HCT116 (cell line): ENCODE data around the gene GGT5.

Source experiments
- CEBPB ChIP-seq: IDR thresholded peaks from 2 replicates; pipeline ENCODE4 v1.6.1; 2012; ENCODE audit warnings: low read depth
- POLR2AphosphoS5 ChIP-seq: IDR thresholded peaks from 2 replicates; pipeline ENCODE4 v1.6.1; 2011; ENCODE audit warnings: mild to moderate bottlenecking, low read depth, low read length, moderate library complexity
- RAD21 ChIP-seq: IDR thresholded peaks from 2 replicates; pipeline ENCODE4 v1.6.1; 2012; ENCODE audit warnings: low read depth, mild to moderate bottlenecking
- YY1 ChIP-seq: IDR thresholded peaks from 2 replicates; pipeline ENCODE4 v1.6.1; 2011; ENCODE audit warnings: low read length, low read depth, moderate library complexity, mild to moderate bottlenecking; ENCODE audit not compliant: insufficient replicate concordance; ENCODE audit errors: extremely low read depth
- TF ChIP-seq, protein P1 (sequence below), 3 experiments: fragments of 200-600 bp in 1 of 3; sonication (generic) in 1 of 3; IDR thresholded peaks in 2 of 3; conservative IDR thresholded peaks in 1 of 3; 2 replicates each; pipeline ENCODE4 v1.5.1; 2012 to 2017; ENCODE audit warnings: low read depth in 2 of 3, low read length in 2 of 3, antibody characterized with exemption in 1 of 3, borderline replicate concordance in 1 of 3, control low read depth in 1 of 3, mild to moderate bottlenecking in 1 of 3, mixed read lengths in 1 of 3, mixed run types in 1 of 3, moderate library complexity in 1 of 3; ENCODE audit not compliant: insufficient read depth in 1 of 3

DNA sequence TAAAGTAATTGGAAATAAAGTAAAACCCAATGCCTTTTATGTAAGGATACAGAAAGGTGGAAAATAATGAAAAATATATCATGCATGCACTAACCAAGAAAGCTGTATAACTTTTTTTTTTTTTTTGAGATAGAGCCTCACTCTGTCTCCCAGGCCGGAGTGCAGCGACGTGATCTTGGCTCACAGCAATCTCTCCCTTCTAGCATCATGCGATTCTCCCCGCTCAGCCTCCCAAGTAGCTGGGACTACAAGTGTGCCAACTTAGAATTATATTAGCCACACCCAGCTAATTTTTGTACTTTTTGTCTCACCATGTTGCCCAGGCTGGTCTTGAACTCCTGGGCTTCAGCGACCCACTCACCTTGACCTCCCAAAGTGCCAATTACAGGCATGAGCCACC, 4.5 kb downstream of the GGT5 start:
- TF ChIP-seq, protein P1, sequence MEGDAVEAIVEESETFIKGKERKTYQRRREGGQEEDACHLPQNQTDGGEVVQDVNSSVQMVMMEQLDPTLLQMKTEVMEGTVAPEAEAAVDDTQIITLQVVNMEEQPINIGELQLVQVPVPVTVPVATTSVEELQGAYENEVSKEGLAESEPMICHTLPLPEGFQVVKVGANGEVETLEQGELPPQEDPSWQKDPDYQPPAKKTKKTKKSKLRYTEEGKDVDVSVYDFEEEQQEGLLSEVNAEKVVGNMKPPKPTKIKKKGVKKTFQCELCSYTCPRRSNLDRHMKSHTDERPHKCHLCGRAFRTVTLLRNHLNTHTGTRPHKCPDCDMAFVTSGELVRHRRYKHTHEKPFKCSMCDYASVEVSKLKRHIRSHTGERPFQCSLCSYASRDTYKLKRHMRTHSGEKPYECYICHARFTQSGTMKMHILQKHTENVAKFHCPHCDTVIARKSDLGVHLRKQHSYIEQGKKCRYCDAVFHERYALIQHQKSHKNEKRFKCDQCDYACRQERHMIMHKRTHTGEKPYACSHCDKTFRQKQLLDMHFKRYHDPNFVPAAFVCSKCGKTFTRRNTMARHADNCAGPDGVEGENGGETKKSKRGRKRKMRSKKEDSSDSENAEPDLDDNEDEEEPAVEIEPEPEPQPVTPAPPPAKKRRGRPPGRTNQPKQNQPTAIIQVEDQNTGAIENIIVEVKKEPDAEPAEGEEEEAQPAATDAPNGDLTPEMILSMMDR (IDR thresholded peaks at IDR 0.05 in 2 of 3, conservative IDR thresholded peaks at IDR 0.05 in 1 of 3; ENCODE audit: borderline replicate concordance in 1 of 3, insufficient read depth in 1 of 3, low read depth in 2 of 3, low read length in 2 of 3) = no peak
- no peak for TF ChIP-seq CEBPB
- TF ChIP-seq RAD21 = no peak
- no peak for TF ChIP-seq YY1
- TF ChIP-seq POLR2AphosphoS5 = no peak
